Tibial nerve (tissue), 4 donors: Measurements from ENCODE around the gene KLHDC3. TPM values are rescaled to one million over a fixed set of nuclear protein-coding genes. Genes with fewer than 3 reads are reported as not detected.

Experiments
- DNase-seq, 2 donors: peaks; one replicate each; pipeline ENCODE4 v3.0.0-alpha.2; 2019; ENCODE audit warnings: low spot score in 2 of 2
- H3K27ac ChIP-seq, 4 donors: fragments of 200-600 bp; sonication (generic) in 3 of 4; one replicate each; pipeline ENCODE4 v1.5.1; 2017 to 2019; ENCODE audit warnings: mild to moderate bottlenecking in 1 of 4
- H3K27me3 ChIP-seq, 2 donors: fragments of 200-600 bp; sonication (generic) in 1 of 2; one replicate each; pipeline versions ENCODE4 v1.5.1 to v1.6.0; 2017 to 2019
- H3K36me3 ChIP-seq, 3 donors: fragments of 200-600 bp; sonication (generic); one replicate each; pipeline ENCODE4 v1.5.1; 2018 to 2019
- H3K4me1 ChIP-seq, 4 donors: fragments of 200-600 bp; sonication (generic) in 3 of 4; one replicate each; pipeline ENCODE4 v1.5.1; 2017 to 2019
- H3K4me3 ChIP-seq, 4 donors: fragments of 200-600 bp; sonication (generic) in 3 of 4; one replicate each; pipeline ENCODE4 v1.5.1; 2017 to 2019; ENCODE audit warnings: mild to moderate bottlenecking in 1 of 4, moderate library complexity in 1 of 4
- H3K9me3 ChIP-seq, 4 donors: fragments of 200-600 bp; sonication (generic) in 3 of 4; one replicate each; pipeline ENCODE4 v1.5.1; 2017 to 2019
- CTCF ChIP-seq, 5 experiments: fragments of 200-600 bp in 3 of 5; fragments of 450-650 bp in 2 of 5; sonication (generic) in 3 of 5; IDR thresholded peaks; one replicate each; pipeline ENCODE4 v1.5.1; 2016 to 2019; ENCODE audit warnings: antibody characterized with exemption in 5 of 5, mild to moderate bottlenecking in 3 of 5, moderate library complexity in 2 of 5
- EP300 ChIP-seq, 2 donors: sonication (generic); formaldehyde crosslinking; IDR thresholded peaks; one replicate each; pipeline ENCODE4 v1.6.1; 2017; ENCODE audit warnings: antibody characterized with exemption in 2 of 2, mild to moderate bottlenecking in 1 of 2
- POLR2A ChIP-seq, 2 donors: fragments of 450-650 bp; IDR thresholded peaks; one replicate each; pipeline ENCODE4 v1.6.1; 2017; ENCODE audit warnings: antibody characterized with exemption in 2 of 2, mild to moderate bottlenecking in 2 of 2, moderate library complexity in 2 of 2
- WGBS, 2 donors: methylation state at CpG; one replicate each; pipeline ENCODE4 v1.1.5; 2018; 5-methylcytosine and 5-hydroxymethylcytosine counted together
- total RNA-seq, 4 donors: library from RNA; depleted of rRNA; stranded (reverse); fragments of >200 nt; gene quantifications; one replicate each; pipeline ENCODE4 v1.1.0, GENCODE V29; 2016

KLHDC3 gene
- total RNA-seq, 4 donors from 2014 or later: 74.1 to 98.3 (median 86.5) TPM

- no peak overlapping the region for H3K27ac ChIP-seq
- 65 to 81% methylated on average over 7 of the region's 7 CpGs for WGBS, 2 donors
- no peak for DNase-seq
- no peaks in the 10 kb centered on the region for H3K27me3 ChIP-seq
- no peaks in the 10 kb centered on the region for H3K9me3 ChIP-seq
- TF ChIP-seq EP300 (IDR thresholded peaks at IDR 0.05) (no peak), CTCF (IDR thresholded peaks at IDR 0.05) (no peak), POLR2A (IDR thresholded peaks at IDR 0.05) (no peak)
- peaks cover 0 to 54% (median 5%) of the 10 kb centered on the region in 3 donors for H3K36me3 ChIP-seq
- H3K4me3 ChIP-seq: no peak overlapping the region
- peaks cover 5 to 71% (median 26%) of the 10 kb centered on the region in 4 donors for H3K4me1 ChIP-seq
These were observed 2.3 kb downstream of the KLHDC3 start for GRCh38 chr6:43016176-43016942.

- 81 to 93% methylated on average over 5 to 12 of the region's 12 CpGs for WGBS, 2 donors
- H3K4me3 ChIP-seq: no peak overlapping the region
- DNase-seq: no peak
- TF ChIP-seq CTCF (IDR thresholded peaks at IDR 0.05) (no peak), EP300 (IDR thresholded peaks at IDR 0.05) (no peak), POLR2A (IDR thresholded peaks at IDR 0.05) (no peak)
- H3K4me1 ChIP-seq: peaks cover 5 to 65% (median 26%) of the 10 kb centered on the region in 4 donors
- H3K27me3 ChIP-seq: no peaks in the 10 kb centered on the region
- no peak overlapping the region for H3K27ac ChIP-seq
- no peaks in the 10 kb centered on the region for H3K9me3 ChIP-seq
- peaks cover 0 to 48% (median 3%) of the 10 kb centered on the region in 3 donors for H3K36me3 ChIP-seq
These were observed 2.9 kb downstream of the KLHDC3 start for GRCh38 chr6:43016943-43017334.

GRCh38 chr6:43019152-43019551 is 5.1 kb downstream of the KLHDC3 start:
- Histone ChIP-seq H3K4me1 (peaks cover 5 to 71% (median 31%) of the 10 kb centered on the region in 4 donors), H3K9me3 (no peaks in the 10 kb centered on the region), H3K36me3 (peaks cover 0 to 41% (median 3%) of the 10 kb centered on the region in 3 donors), H3K4me3 (no peak overlapping the region), H3K27ac (no peak overlapping the region), H3K27me3 (no peaks in the 10 kb centered on the region)
- DNase-seq: no peak
- 93 to 97% methylated on average over 2 of the region's 2 CpGs for WGBS, 2 donors
- no peak for TF ChIP-seq CTCF (IDR thresholded peaks at IDR 0.05)
- TF ChIP-seq EP300 (IDR thresholded peaks at IDR 0.05): no peak
- no peak for TF ChIP-seq POLR2A (IDR thresholded peaks at IDR 0.05)

GRCh38 chr6:43020052-43020705 is 6.1 kb downstream of the KLHDC3 start:
- 89 to 94% methylated on average over 3 of the region's 3 CpGs for WGBS, 2 donors
- no peak overlapping the region for H3K4me3 ChIP-seq
- no peak for DNase-seq
- H3K4me1 ChIP-seq: peaks cover 2 to 66% (median 26%) of the 10 kb centered on the region in 4 donors
- H3K27ac ChIP-seq: peak overlapping the region in 1 of 4 donors; percentile 92
- no peak for TF ChIP-seq POLR2A (IDR thresholded peaks at IDR 0.05)
- TF ChIP-seq EP300 (IDR thresholded peaks at IDR 0.05): no peak
- TF ChIP-seq CTCF (IDR thresholded peaks at IDR 0.05): no peak
- peaks cover 3 to 47% (median 8%) of the 10 kb centered on the region in 3 donors for H3K36me3 ChIP-seq
- H3K27me3 ChIP-seq: no peaks in the 10 kb centered on the region
- H3K9me3 ChIP-seq: no peaks in the 10 kb centered on the region

GRCh38 chr6:43020847-43021246 is 6.8 kb downstream of the KLHDC3 start:
- Histone ChIP-seq H3K4me3 (peak overlapping the region; percentile 84 to 93 (median 87)), H3K27me3 (no peaks in the 10 kb centered on the region), H3K4me1 (peaks cover 0 to 60% (median 20%) of the 10 kb centered on the region in 4 donors), H3K27ac (peak overlapping the region; percentile 67 to 92 (median 86)), H3K36me3 (peaks cover 4 to 53% (median 10%) of the 10 kb centered on the region in 3 donors), H3K9me3 (no peaks in the 10 kb centered on the region)
- no peak for DNase-seq
- 47 to 58% methylated on average over 5 of the region's 5 CpGs for WGBS, 2 donors
- no peak for TF ChIP-seq CTCF (IDR thresholded peaks at IDR 0.05)
- no peak for TF ChIP-seq EP300 (IDR thresholded peaks at IDR 0.05)
- TF ChIP-seq POLR2A (IDR thresholded peaks at IDR 0.05): no peak
